Measurements from ENCODE around the gene NDUFB11.

NDUFB11 gene

GRCh38 chrX:47191331-47191730 lies 46.8 kb upstream of the NDUFB11 start:
- DNase-seq (ENCODE audit: low read depth in 1 of 2, low spot score in 1 of 2), result peak in 1 of 2 experiments; percentile 6
- TF ChIP-seq REST (IDR thresholded peaks at IDR 0.05; ENCODE audit: insufficient replicate concordance, low read depth) (no peak), SPI1 (IDR thresholded peaks at IDR 0.05; ENCODE audit: borderline replicate concordance, low read depth) (no peak), POLR2AphosphoS5 (IDR thresholded peaks at IDR 0.05; ENCODE audit: low read depth) (no peak), GABPA (IDR thresholded peaks at IDR 0.05; ENCODE audit: low read depth) (no peak)
- TF ChIP-seq, protein P1, sequence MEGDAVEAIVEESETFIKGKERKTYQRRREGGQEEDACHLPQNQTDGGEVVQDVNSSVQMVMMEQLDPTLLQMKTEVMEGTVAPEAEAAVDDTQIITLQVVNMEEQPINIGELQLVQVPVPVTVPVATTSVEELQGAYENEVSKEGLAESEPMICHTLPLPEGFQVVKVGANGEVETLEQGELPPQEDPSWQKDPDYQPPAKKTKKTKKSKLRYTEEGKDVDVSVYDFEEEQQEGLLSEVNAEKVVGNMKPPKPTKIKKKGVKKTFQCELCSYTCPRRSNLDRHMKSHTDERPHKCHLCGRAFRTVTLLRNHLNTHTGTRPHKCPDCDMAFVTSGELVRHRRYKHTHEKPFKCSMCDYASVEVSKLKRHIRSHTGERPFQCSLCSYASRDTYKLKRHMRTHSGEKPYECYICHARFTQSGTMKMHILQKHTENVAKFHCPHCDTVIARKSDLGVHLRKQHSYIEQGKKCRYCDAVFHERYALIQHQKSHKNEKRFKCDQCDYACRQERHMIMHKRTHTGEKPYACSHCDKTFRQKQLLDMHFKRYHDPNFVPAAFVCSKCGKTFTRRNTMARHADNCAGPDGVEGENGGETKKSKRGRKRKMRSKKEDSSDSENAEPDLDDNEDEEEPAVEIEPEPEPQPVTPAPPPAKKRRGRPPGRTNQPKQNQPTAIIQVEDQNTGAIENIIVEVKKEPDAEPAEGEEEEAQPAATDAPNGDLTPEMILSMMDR (IDR thresholded peaks at IDR 0.05; ENCODE audit: insufficient read depth, low read length), result no peak
- H3K4me3 ChIP-seq (replicated peaks; ENCODE audit: insufficient read depth, low read length), result peak overlapping the region; percentile 48
- H3K27me3 ChIP-seq (ENCODE audit: insufficient read depth, poor library complexity, severe bottlenecking), result no peaks in the 10 kb centered on the region
- H3K27ac ChIP-seq (replicated peaks), result peak overlapping the region; percentile 80

GRCh38 chrX:47190445-47191269 lies 46.2 kb upstream of the NDUFB11 start:
- H3K27me3 ChIP-seq (ENCODE audit: insufficient read depth, poor library complexity, severe bottlenecking), result no peaks in the 10 kb centered on the region
- DNase-seq (ENCODE audit: low read depth in 1 of 2, low spot score in 1 of 2), result peak; percentile 80 to 90
- peak overlapping the region; percentile 48 for H3K4me3 ChIP-seq (replicated peaks; ENCODE audit: insufficient read depth, low read length)
- H3K27ac ChIP-seq (replicated peaks), result peak overlapping the region; percentile 80
- TF ChIP-seq REST (IDR thresholded peaks at IDR 0.05; ENCODE audit: insufficient replicate concordance, low read depth) (peak; percentile 12), POLR2AphosphoS5 (IDR thresholded peaks at IDR 0.05; ENCODE audit: low read depth) (peak; percentile 41; the same call in 1 of the 2 replicates), GABPA (IDR thresholded peaks at IDR 0.05; ENCODE audit: low read depth) (no peak)

DNA sequence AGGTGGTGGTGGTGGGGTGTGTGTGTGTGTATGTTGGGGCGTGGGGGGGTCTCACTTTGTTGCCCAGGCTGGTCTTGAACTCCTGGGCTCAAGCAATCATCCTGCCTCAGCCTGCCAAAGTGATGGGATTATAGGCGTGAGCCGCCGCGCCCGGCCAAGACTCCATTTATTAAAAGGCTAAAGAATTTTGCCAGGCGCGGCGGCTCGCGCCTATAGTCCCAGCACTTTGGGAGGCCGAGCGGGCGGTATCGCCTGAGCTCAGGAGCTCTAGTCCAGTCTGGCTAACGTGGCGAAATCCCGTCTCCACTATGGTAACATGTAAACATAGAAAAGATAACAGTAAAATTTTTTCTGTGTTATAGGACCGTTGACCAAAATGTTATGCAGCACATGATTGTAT lies 45.4 kb upstream of the NDUFB11 start:
- Histone ChIP-seq H3K27ac (replicated peaks) (no peak overlapping the region), H3K27me3 (ENCODE audit: insufficient read depth, poor library complexity, severe bottlenecking) (no peaks in the 10 kb centered on the region), H3K4me3 (replicated peaks; ENCODE audit: insufficient read depth, low read length) (no peak overlapping the region)
- no peak for DNase-seq (ENCODE audit: low read depth in 1 of 2, low spot score in 1 of 2)
- TF ChIP-seq POLR2AphosphoS5 (IDR thresholded peaks at IDR 0.05; ENCODE audit: low read depth) (no peak), REST (IDR thresholded peaks at IDR 0.05; ENCODE audit: insufficient replicate concordance, low read depth) (no peak), SPI1 (IDR thresholded peaks at IDR 0.05; ENCODE audit: borderline replicate concordance, low read depth) (no peak), GABPA (IDR thresholded peaks at IDR 0.05; ENCODE audit: low read depth) (no peak)
- TF ChIP-seq, protein P1 (IDR thresholded peaks at IDR 0.05; ENCODE audit: insufficient read depth, low read length), result no peak

Measured in HL-60 (cell line).